Kidney epithelial cell (primary cell): Measurements from ENCODE around the gene OR5A1. TPM values are rescaled to one million over a fixed set of nuclear protein-coding genes. Genes with fewer than 3 reads are reported as not detected.
"Not testable (repeated sequence)": the region's sequence is repeated elsewhere in the genome, so short reads cannot be mapped to it uniquely, and the experiment has no call there.

Experiments used
- DNase-seq: peaks from one replicate; pipeline ENCODE4 v3.0.0-alpha.2; 2010; ENCODE audit warnings: low read depth
- H3K27me3 ChIP-seq: 2 replicates; pipeline ENCODE4 v1.6.0; 2011; ENCODE audit warnings: low read length; ENCODE audit not compliant: control insufficient read depth, insufficient read depth
- H3K36me3 ChIP-seq: 2 replicates; pipeline ENCODE4 v1.5.1; 2011; ENCODE audit warnings: low read length; ENCODE audit not compliant: control insufficient read depth, insufficient read depth
- H3K4me3 ChIP-seq: 2 replicates; pipeline ENCODE4 v1.5.1; 2011; ENCODE audit warnings: low read depth, mild to moderate bottlenecking, control low read depth, low read length
- total RNA-seq: library from RNA; depleted of rRNA; stranded (reverse); fragments of >200 nt; gene quantifications from 2 replicates; pipeline ENCODE4 v1.2.3, GENCODE V29; 2015
- TF ChIP-seq, protein P1 (sequence below): IDR thresholded peaks from 2 replicates; pipeline ENCODE4 v1.5.1; 2011; ENCODE audit warnings: mild to moderate bottlenecking, moderate library complexity, low read length, control low read depth, inconsistent platforms; ENCODE audit not compliant: insufficient read depth, poor library complexity, severe bottlenecking

OR5A1 gene
- total RNA-seq, 1 donor from 2014 or later = not detected

DNA sequence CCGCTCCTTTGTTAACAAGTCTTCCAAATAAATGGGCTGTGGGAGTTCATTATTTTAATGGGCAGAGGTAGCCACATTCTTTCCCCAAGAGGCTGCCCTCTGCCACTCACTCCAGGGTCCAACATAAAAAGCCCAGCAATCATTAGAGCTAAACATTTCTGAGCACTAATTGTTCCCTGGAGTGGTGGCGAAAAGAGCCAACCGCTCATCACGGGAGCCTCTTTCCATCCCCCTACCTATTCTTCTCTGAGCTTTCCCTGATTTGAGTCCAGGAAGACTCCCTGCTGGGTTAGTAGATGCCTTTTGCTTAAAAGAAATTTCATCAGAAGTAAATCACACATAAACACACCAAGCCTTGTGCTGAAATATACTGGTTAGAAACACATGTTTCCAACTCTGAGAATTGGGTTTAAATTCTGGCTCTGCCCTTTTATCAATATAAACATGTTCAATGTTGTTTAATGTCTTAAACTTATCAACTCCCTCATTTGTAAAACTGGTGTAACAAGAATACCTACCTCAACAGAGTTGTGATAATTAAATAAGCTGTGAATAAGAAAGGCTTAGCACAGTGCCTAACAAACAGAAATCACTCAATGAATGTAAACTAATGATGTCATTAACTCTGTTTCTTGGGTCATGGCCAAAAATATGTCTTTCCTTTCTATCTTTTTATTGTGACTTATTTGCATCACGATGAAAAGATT lies 9.8 kb upstream of the OR5A1 start, which contains the start of gene OR5A2:
Gene OR5A2, minus strand, starts transcription at position 53 of the 707 bp plus-strand sequence. CDS start 3,460 bp downstream, outside the sequence.
- TF ChIP-seq, protein P1, sequence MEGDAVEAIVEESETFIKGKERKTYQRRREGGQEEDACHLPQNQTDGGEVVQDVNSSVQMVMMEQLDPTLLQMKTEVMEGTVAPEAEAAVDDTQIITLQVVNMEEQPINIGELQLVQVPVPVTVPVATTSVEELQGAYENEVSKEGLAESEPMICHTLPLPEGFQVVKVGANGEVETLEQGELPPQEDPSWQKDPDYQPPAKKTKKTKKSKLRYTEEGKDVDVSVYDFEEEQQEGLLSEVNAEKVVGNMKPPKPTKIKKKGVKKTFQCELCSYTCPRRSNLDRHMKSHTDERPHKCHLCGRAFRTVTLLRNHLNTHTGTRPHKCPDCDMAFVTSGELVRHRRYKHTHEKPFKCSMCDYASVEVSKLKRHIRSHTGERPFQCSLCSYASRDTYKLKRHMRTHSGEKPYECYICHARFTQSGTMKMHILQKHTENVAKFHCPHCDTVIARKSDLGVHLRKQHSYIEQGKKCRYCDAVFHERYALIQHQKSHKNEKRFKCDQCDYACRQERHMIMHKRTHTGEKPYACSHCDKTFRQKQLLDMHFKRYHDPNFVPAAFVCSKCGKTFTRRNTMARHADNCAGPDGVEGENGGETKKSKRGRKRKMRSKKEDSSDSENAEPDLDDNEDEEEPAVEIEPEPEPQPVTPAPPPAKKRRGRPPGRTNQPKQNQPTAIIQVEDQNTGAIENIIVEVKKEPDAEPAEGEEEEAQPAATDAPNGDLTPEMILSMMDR = no peak
- H3K4me3 ChIP-seq = no peak within 1 kb of the TSS
- no peak for DNase-seq
- no peaks in the 10 kb centered on the region for H3K27me3 ChIP-seq
- no peaks in the 10 kb centered on the region for H3K36me3 ChIP-seq

DNA sequence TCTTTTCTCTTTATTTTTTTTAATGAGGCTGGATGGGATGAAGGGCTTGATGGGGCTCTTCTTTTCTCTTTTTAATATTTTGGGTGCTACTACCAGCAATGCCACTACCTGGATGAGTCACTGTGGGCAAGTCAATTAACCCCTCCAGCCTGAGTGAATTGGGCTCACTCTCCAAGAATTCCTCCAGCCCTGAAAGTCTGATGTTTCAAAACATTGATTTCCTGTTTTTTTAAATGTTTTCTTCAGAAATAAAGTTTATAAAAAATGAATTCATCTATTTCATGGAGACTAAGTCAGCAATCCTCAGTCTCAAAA lies 9.2 kb upstream of the OR5A1 start:
- TF ChIP-seq, protein P1 = no peak
- no peaks in the 10 kb centered on the region for H3K27me3 ChIP-seq
- no peaks in the 10 kb centered on the region for H3K36me3 ChIP-seq
- H3K4me3 ChIP-seq = no peak overlapping the region
- DNase-seq = no peak

DNA sequence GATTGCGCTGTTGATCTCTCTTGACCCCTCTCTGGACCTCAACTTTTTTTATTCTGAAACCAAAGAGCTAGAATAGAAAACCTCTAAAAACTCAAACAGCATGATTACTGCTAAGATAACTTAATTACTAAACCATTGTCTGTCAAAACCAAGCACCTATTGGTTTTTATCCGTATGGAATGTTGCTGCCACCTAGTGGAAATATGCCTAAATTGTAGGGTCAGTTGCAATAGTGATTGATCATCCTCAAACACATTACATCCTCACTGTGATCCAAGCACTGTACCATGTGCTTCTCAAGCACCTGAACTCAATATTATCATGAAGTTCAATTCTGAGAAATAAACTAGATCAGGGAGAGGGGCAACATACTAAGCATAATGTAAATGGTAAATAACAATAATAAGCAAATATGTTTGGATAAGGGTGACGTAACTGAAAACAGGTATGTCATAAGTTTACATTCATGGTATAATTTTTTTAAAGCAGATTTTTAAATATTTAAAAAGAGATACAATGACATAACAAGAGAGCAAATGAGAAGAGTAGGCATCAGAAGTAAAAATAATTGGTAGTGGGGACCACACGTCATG lies 6.2 kb upstream of the OR5A1 start:
- TF ChIP-seq, protein P1 = peak; percentile 69
- peak; percentile 2 for DNase-seq
- no peaks in the 10 kb centered on the region for H3K36me3 ChIP-seq
- no peaks in the 10 kb centered on the region for H3K27me3 ChIP-seq
- no peak overlapping the region for H3K4me3 ChIP-seq

DNA sequence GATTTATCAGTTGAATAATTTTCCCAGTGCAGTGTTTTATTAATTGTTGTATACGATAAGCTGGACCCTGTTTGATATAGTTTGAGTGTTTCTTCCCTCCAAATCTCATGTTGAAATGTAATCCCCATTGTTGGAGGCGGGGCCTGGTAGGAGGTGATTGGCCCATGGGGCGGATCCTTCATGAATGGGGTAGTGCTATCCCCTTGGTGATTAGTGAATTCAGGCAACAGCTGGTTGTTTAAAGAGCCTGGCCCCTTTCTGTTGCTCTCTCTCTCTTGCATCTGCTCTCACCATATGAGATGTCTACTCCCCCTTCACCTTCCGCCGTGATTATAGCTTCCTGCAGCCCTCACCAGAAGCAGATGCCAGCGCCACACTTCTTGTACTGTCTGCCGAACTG lies 1.5 kb downstream of the OR5A1 start:
- H3K36me3 ChIP-seq = no peaks in the 10 kb centered on the region
- TF ChIP-seq, protein P1 = no peak
- no peak for DNase-seq
- H3K4me3 ChIP-seq = no peak overlapping the region
- no peaks in the 10 kb centered on the region for H3K27me3 ChIP-seq

DNA sequence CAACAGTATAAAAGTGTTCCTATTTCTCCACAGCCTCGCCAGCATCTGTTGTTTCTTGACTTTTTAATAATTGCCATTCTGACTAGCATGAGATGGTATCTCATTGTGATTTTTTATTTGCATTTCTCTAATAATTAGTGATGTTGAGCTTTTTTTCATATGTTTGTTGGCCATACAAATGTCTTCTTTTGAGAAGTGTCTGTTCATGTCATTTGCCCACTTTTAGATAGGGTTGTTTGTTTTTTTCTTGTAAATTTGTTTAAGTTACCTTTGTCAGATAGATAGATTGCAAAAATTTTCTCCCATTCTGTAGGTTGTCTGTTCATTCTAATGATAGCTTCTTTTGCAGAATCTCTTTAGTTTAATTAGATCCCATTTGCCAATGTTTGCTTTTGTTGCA lies 9.4 kb downstream of the OR5A1 start:
- not testable (repeated sequence) for H3K36me3 ChIP-seq, H3K4me3 ChIP-seq, DNase-seq, H3K27me3 ChIP-seq

DNA sequence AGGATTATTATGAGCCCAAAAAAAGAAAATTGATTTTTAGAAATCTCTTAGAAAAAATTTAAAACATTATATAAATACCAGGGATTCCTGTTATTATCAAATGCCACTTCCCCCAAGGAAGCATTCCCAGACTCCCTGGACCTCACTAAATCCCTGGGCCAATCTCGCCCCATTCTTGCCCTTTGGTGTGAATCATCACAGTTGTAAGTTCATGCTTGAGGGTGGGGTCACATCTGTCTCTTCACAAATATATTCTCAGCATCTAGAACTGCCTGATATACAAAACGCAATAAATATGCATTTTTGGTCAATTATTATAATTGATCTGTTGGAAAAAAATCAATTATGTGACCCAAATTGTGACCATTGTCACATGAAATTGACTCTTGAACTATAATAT lies 12.2 kb downstream of the OR5A1 start:
- TF ChIP-seq, protein P1 = no peak
- H3K36me3 ChIP-seq = no peaks in the 10 kb centered on the region
- H3K4me3 ChIP-seq = no peak overlapping the region
- no peaks in the 10 kb centered on the region for H3K27me3 ChIP-seq
- DNase-seq = no peak
